HCT116 (cell line): ENCODE measurements around the gene XRN1. TPM values are rescaled to one million over a fixed set of nuclear protein-coding genes. Genes with fewer than 3 reads are reported as not detected.

Experiments
- ATAC-seq: fragments of 200-7000 bp; cut with Tn5 transposase; 2 replicates; pipeline ENCODE4 v1.9.1; 2020; ENCODE audit warnings: mild to moderate bottlenecking, moderate library complexity
- BruUV-seq: library from RNA; stranded (reverse); fragments of 400-500 nt; replicated peaks from 2 replicates; lab custom pipeline; 2021; lab: Mats Ljungman, UMichigan
- CTCF ChIA-PET: fragments of 300-600 bp; sonication (Branson Sonifier 250); formaldehyde crosslinking; loops from one replicate; lab custom pipeline; 2021; ENCODE audit warnings: antibody characterized with exemption; lab: Charles Lee
- POLR2A ChIA-PET: fragments of 300-600, 350-600 bp; sonication (Branson Sonifier 250); formaldehyde crosslinking; loops from one replicate; lab custom pipeline; 2021; ENCODE audit warnings: antibody characterized with exemption; lab: Charles Lee
- RAD21 ChIA-PET, 2 experiments: fragments of 300-600 bp; sonication (Branson Sonifier 250); formaldehyde crosslinking; loops; one replicate each; lab custom pipeline; 2023; ENCODE audit warnings: low total read pairs in 2 of 2; ENCODE audit not compliant: uncharacterized antibody in 2 of 2, unreplicated experiment in 2 of 2, low non-redundant PET in 1 of 2; lab: Charles Lee
- DNase-seq: peaks from one replicate; pipeline ENCODE4 v3.0.0-alpha.2; 2010; ENCODE audit warnings: low read depth, low spot score
- H2AFZ ChIP-seq: fragments of 200-600 bp; shearing (Covaris generic), sonication (generic); 2 replicates; pipeline ENCODE4 v1.6.1; 2017; ENCODE audit warnings: low read depth, mixed run types, mixed read lengths, antibody characterized with exemption, low read length; ENCODE audit not compliant: poor library complexity, severe bottlenecking
- H3K27ac ChIP-seq: 2 replicates; pipeline ENCODE4 v1.5.1; 2012; ENCODE audit warnings: low read depth, low read length
- H3K27me3 ChIP-seq: fragments of 200-600 bp; sonication (generic); 2 replicates; pipeline ENCODE4 v1.6.1; 2016; ENCODE audit warnings: mixed run types, low read length, mixed read lengths; ENCODE audit not compliant: insufficient read depth
- H3K36me3 ChIP-seq, 2 experiments: fragments of 200-500 bp in 1 of 2; fragments of 200-600 bp in 1 of 2; sonication (Bioruptor generic) in 1 of 2; sonication (generic) in 1 of 2; 2 replicates each; pipeline versions ENCODE4 v1.5.1 to v1.6.1; 2014 to 2016; ENCODE audit warnings: low read length in 2 of 2, inconsistent platforms in 1 of 2, mixed read lengths in 1 of 2, mixed run types in 1 of 2; ENCODE audit not compliant: insufficient read depth in 2 of 2, control insufficient read depth in 1 of 2
- H3K4me1 ChIP-seq, 2 experiments: fragments of 200-600 bp in 1 of 2; sonication (generic) in 1 of 2; 2 replicates each; pipeline versions ENCODE4 v1.5.1 to v1.6.1; 2012 to 2017; ENCODE audit warnings: low read length in 2 of 2, inconsistent platforms in 1 of 2, mild to moderate bottlenecking in 1 of 2, mixed read lengths in 1 of 2, mixed run types in 1 of 2, moderate library complexity in 1 of 2; ENCODE audit not compliant: insufficient read depth in 2 of 2, control insufficient read depth in 1 of 2
- H3K4me2 ChIP-seq: fragments of 200-600 bp; sonication (generic); 2 replicates; pipeline ENCODE4 v1.6.1; 2017; ENCODE audit warnings: mixed run types, low read length, mixed read lengths
- H3K4me3 ChIP-seq, 2 experiments: fragments of 200-600 bp in 1 of 2; sonication (generic) in 1 of 2; replicated peaks in 1 of 2; 2 replicates each; pipeline ENCODE4 v1.5.1; 2011 to 2016; ENCODE audit warnings: low read length in 2 of 2, control low read depth in 1 of 2, low read depth in 1 of 2, mild to moderate bottlenecking in 1 of 2, mixed read lengths in 1 of 2, mixed run types in 1 of 2
- H3K79me2 ChIP-seq: fragments of 200-600 bp; sonication (generic); 2 replicates; pipeline ENCODE4 v1.6.1; 2017; ENCODE audit warnings: mild to moderate bottlenecking, mixed run types, low read length, moderate library complexity, mixed read lengths; ENCODE audit not compliant: insufficient read depth
- H3K9ac ChIP-seq: fragments of 200-600 bp; sonication (generic); 2 replicates; pipeline ENCODE4 v1.6.1; 2016; ENCODE audit warnings: low read length, mixed read lengths
- H3K9me2 ChIP-seq: fragments of 200-600 bp; sonication (generic), shearing (Covaris generic); 2 replicates; pipeline ENCODE4 v1.6.1; 2017; ENCODE audit warnings: mixed run types, mild to moderate bottlenecking, moderate library complexity; ENCODE audit not compliant: insufficient read depth
- H3K9me3 ChIP-seq, 2 experiments: fragments of 200-500 bp in 1 of 2; fragments of 200-600 bp in 1 of 2; sonication (Bioruptor generic) in 1 of 2; sonication (generic) in 1 of 2; 2 replicates each; pipeline ENCODE4 v1.6.1; 2014 to 2017; ENCODE audit warnings: low read length in 2 of 2, mixed read lengths in 2 of 2, inconsistent platforms in 1 of 2, low read depth in 1 of 2, mild to moderate bottlenecking in 1 of 2, mixed run types in 1 of 2, moderate library complexity in 1 of 2; ENCODE audit not compliant: control insufficient read depth in 1 of 2, insufficient read depth in 1 of 2
- H4K20me1 ChIP-seq: fragments of 200-600 bp; sonication (generic), shearing (Covaris generic); 2 replicates; pipeline ENCODE4 v1.6.1; 2017; ENCODE audit warnings: mixed run types, mild to moderate bottlenecking, moderate library complexity; ENCODE audit not compliant: insufficient read depth
- ATF3 ChIP-seq: IDR thresholded peaks from 2 replicates; pipeline ENCODE4 v1.6.1; 2012
- CBX3 ChIP-seq: IDR thresholded peaks from 2 replicates; pipeline ENCODE4 v1.6.1; 2012; ENCODE audit warnings: low read depth
- CEBPB ChIP-seq: IDR thresholded peaks from 2 replicates; pipeline ENCODE4 v1.6.1; 2012; ENCODE audit warnings: low read depth
- CTCF ChIP-seq, 3 experiments: fragments of 200-600 bp in 1 of 3; sonication (generic) in 1 of 3; IDR thresholded peaks in 2 of 3; conservative IDR thresholded peaks in 1 of 3; 2 replicates each; pipeline ENCODE4 v1.5.1; 2012 to 2017; ENCODE audit warnings: low read depth in 2 of 3, low read length in 2 of 3, antibody characterized with exemption in 1 of 3, borderline replicate concordance in 1 of 3, control low read depth in 1 of 3, mild to moderate bottlenecking in 1 of 3, mixed read lengths in 1 of 3, mixed run types in 1 of 3, moderate library complexity in 1 of 3; ENCODE audit not compliant: insufficient read depth in 1 of 3
- EGR1 ChIP-seq: IDR thresholded peaks from 2 replicates; pipeline ENCODE4 v1.6.1; 2012; ENCODE audit warnings: low read depth
- EZH2 ChIP-seq: fragments of 200-600 bp; sonication (generic); IDR thresholded peaks from 2 replicates; pipeline ENCODE4 v1.6.1; 2017; ENCODE audit warnings: antibody characterized with exemption, mixed run types
- EZH2phosphoT487 ChIP-seq: fragments of 200-600 bp; IDR thresholded peaks from 2 replicates; pipeline ENCODE4 v1.6.1; 2018; ENCODE audit warnings: antibody characterized with exemption, borderline replicate concordance
- FOSL1 ChIP-seq: IDR thresholded peaks from 2 replicates; pipeline ENCODE4 v1.6.1; 2012; ENCODE audit warnings: low read depth
- JUND ChIP-seq: IDR thresholded peaks from 2 replicates; pipeline ENCODE4 v1.6.1; 2012
- RAD21 ChIP-seq: IDR thresholded peaks from 2 replicates; pipeline ENCODE4 v1.6.1; 2012; ENCODE audit warnings: low read depth, mild to moderate bottlenecking
- REST ChIP-seq: IDR thresholded peaks from 2 replicates; pipeline ENCODE4 v1.6.1; 2012; ENCODE audit warnings: low read depth
- SRF ChIP-seq: IDR thresholded peaks from 2 replicates; pipeline ENCODE4 v1.6.1; 2012; ENCODE audit warnings: low read depth
- TCF7L2 ChIP-seq: IDR thresholded peaks from 2 replicates; pipeline ENCODE4 v1.7.0; 2011; ENCODE audit warnings: borderline replicate concordance, inconsistent platforms; ENCODE audit not compliant: insufficient read depth, insufficient read length; ENCODE audit errors: extremely low read depth
- YY1 ChIP-seq: IDR thresholded peaks from 2 replicates; pipeline ENCODE4 v1.6.1; 2011; ENCODE audit warnings: low read length, low read depth, moderate library complexity, mild to moderate bottlenecking; ENCODE audit not compliant: insufficient replicate concordance; ENCODE audit errors: extremely low read depth
- ZFX ChIP-seq: fragments of 450-650 bp; IDR thresholded peaks from 2 replicates; pipeline ENCODE4 v1.6.1; 2017
- ZNF274 ChIP-seq: fragments of 200-500 bp; sonication (Bioruptor generic); IDR thresholded peaks from 2 replicates; pipeline ENCODE4 v1.6.1; 2014; ENCODE audit warnings: mild to moderate bottlenecking, low read depth, low read length, inconsistent platforms
- intact Hi-C: fragments of 100-400 bp; cut with micrococcal nuclease; formaldehyde crosslinking; loops from 2 replicates; pipeline ENCODE4 v1.10.0; 2022
- total RNA-seq: library from RNA; stranded (reverse); gene quantifications from one replicate; pipeline ENCODE4 v1.2.1, GENCODE V29; 2021; ENCODE audit not compliant: unreplicated experiment

Gene XRN1
- total RNA-seq, 1 experiment from 2014 or later, result 21.3 TPM

GRCh38 chr3:142434503-142434902 lies 13.3 kb downstream of the XRN1 start:
- H3K4me1 ChIP-seq, result no peaks in the 10 kb centered on the region
- DNase-seq (no peak), ATAC-seq (no peak)
- ChIA-PET RAD21 (no interaction called here), CTCF (no interaction called here), POLR2A (no interaction called here)
- no peak overlapping the region for H3K4me2 ChIP-seq
- H2AFZ ChIP-seq, result no peak overlapping the region
- no peaks in the 10 kb centered on the region for H3K9me3 ChIP-seq
- BruUV-seq, result no TSS peak
- no peaks in the 10 kb centered on the region for H3K9me2 ChIP-seq
- H3K36me3 ChIP-seq, result no peaks in the 10 kb centered on the region
- no peak overlapping the region for H3K4me3 ChIP-seq
- peaks cover 15% of the 10 kb centered on the region; the same call in 1 of the 2 replicates for H3K79me2 ChIP-seq
- no peaks in the 10 kb centered on the region for H3K27me3 ChIP-seq
- TF ChIP-seq CBX3 (no peak), FOSL1 (no peak), CTCF (IDR thresholded peaks at IDR 0.05 in 2 of 3, conservative IDR thresholded peaks at IDR 0.05 in 1 of 3; ENCODE audit: borderline replicate concordance in 1 of 3, insufficient read depth in 1 of 3, low read depth in 2 of 3, low read length in 2 of 3) (no peak), REST (no peak), ZNF274 (no peak), CEBPB (no peak), EGR1 (no peak), ZFX (no peak), SRF (no peak), RAD21 (no peak), EZH2phosphoT487 (no peak), TCF7L2 (no peak), ATF3 (no peak), JUND (no peak), YY1 (no peak), EZH2 (no peak)
- no peak overlapping the region for H3K9ac ChIP-seq
- intact Hi-C loops, result no loop called here
- no peak overlapping the region for H3K27ac ChIP-seq
- no peaks in the 10 kb centered on the region for H4K20me1 ChIP-seq
